Stimulated activated naive CD4-positive, alpha-beta T cell treated with Interleukin-2 at 50 U/mL for 16 hours (primary cell): ENCODE results near the gene MROH8.
A peak's percentile ranks its signal among the peaks of the same experiment; 100 is the strongest.
"Not testable (repeated sequence)": the region's sequence is repeated elsewhere in the genome, so short reads cannot be mapped to it uniquely, and the experiment has no call there.

ENCODE experiments used
- DNase-seq: peaks from one replicate; lab custom pipeline; 2025; lab: John Stamatoyannopoulos, UW

The MROH8 gene

DNA sequence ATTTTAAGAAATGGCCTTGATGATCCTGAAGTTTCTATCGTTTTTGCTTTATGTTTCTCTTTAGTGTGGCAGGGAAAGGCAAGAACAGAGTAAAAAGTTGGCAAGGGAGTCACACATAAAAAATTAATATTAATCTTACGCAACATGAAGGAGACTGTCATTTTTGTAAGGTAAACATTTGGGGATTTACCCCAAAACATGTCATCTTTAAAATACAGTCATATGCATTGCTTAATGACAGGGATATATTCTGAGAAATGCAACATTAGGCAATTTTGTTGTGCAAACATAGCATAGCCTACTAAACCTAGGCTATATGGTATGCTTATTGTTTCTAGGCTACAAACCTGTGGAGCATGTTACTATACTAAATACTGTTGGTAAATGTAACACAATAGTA is 88.9 kb downstream of the MROH8 start:
- DNase-seq, result no peak

DNA sequence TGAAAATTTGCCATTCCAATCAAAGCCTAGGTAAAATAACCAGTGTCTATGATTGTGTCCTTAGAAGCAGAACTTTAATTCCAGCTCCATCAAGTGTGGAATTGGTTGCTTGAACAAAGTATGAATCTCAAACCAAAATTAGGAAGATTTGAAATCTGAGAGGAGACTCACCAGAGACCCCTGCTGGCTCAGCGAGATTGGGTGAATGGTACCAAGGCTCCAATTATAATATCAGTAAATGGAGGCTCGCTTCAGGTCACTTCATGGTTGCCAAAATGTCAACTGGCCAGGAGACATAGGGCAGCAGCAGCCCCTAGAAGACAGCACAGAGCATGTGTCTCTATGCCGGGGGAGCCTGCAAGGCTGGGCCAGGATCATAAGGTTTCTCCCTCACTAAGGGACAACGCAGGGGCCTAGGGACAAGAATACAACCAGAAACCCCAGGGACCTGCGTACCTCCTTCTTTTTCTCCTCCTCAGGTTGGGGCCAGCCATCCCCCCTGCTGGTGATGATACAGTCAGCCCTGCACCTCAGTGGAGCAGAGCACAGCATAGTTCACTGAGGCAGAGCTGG is 97.5 kb downstream of the MROH8 start:
- DNase-seq, result peak; percentile 6

DNA sequence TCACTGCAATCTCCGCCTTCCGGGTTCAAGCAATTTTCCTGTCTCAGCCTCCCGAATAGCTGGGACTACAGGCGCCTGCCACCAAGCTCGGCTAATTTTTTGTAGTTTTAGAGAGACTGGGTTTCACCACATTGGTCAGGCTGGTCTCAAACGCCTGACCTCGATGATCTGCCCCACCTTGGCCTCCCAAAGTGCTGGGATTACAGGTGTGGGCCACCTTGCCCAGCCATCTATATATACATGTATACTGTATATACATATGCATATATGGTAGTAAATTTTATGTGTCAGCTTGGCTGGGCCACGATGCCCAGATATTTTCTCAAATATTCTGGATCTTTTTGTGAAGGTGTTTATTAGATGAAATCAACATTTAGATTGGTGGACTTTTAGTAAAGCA is 102.3 kb downstream of the MROH8 start:
- DNase-seq, result no peak

DNA sequence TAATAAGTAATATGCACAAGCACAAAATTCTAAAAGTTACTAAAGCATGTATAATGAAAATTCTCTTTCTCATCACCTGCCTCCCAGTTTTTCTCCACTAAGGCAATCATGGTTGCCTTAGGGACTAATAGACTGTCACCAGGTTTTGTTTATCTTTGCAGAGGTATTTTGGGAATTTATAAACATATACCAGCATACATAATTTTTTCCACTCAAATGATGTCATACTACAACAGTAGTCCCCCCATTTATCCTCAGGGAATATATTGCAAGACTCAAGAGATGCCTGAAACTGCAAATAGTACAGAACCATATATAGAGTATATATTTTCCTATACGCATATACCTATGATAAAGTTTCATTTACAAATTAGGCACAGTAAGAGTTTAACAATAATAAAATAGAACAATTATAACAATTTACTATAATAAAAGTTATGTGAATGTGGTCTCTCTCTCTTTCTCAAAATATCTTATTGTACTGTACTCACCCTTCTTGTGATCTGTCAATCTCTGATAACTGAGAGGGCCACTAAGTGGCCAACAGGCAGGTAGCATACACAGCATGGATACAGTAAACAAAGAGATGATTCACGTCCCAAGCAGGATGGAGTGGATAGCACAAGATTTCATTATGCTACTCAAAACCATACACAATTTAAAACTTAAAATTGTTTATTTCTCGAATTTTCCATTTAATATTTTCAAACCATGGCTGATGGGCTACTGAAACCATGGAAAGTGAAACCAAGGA is 103.2 kb downstream of the MROH8 start:
- no peak for DNase-seq

DNA sequence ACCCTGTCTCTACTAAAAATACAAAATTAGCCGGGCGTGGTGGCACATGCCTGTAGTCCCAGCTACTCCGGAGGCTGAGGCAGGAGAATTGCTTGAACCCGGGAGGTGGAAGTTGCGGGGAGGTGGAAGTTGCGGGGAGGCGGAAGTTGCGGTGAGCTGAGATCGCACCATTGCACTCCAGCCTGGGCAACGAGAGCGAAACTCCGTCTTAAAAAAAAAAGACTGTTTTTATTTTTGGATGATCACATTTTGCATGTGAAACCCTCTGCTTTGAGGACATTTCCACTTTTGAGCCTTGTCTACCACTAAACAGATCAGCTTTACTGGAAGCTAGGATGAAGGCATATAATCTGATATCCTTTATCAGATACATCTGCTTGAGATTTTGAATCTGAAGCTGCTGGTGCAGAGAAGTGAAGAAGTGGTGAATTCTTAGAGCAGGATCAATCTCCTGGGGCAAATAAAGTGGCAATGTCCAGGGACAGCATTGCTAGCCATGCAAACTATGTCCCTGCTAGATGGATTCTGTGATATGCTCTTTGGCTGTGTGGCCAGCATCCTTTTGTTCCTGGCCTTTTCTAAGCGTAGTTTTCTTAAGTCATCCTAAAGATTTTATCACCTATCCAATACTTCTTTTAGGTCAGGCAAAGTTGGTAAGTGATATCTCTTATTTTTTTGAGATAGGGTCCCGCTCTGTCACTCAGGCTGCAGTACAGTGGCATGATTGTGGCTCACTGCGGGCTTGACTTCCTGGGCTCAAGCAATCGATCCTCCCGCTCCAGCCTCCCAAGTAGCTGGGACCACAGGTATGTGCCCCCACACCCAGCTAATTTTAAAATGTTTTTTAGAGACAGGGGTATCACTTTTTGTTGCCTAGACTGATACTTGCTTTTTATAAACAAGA is 106.8 kb downstream of the MROH8 start:
- DNase-seq, result no peak

DNA sequence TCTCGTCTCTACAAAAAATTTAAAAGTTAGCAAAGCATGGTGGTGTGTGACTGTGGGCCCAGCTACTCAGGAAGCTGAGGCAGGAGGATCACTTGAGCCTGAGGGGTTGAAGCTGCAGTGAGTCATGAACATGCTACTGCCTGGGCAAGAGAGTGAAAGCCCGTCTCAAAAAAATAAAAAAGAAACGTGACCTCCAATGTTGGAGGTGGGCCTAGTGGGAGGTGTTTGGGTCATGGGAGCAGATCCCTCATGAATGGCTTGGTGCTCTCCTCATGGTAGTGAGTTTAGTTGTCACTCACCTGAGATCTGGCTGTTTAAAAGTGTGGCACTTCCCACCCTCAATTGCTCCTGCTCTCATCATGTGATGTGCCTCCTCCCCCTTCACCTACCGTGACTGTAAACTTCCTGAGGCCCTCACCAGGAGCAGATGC is 107.9 kb downstream of the MROH8 start:
- peak; percentile 19 for DNase-seq

DNA sequence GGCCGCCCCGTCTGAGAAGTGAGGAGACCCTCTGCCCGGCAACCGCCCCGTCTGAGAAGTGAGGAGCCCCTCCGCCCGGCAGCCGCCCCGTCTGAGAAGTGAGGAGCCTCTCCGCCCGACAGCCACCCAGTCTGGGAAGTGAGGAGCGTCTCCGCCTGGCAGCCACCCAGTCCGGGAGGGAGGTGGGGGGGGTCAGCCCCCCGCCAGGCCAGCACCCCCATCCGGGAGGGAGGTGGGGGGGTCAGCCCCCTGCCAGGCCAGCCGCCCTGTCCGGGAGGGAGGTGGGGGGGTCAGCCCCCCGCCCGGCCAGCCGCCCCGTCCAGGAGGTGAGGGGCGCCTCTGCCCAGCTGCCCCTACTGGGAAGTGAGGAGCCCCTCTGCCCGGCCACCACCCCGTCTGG is 109.8 kb downstream of the MROH8 start:
- DNase-seq, result not testable (repeated sequence)

DNA sequence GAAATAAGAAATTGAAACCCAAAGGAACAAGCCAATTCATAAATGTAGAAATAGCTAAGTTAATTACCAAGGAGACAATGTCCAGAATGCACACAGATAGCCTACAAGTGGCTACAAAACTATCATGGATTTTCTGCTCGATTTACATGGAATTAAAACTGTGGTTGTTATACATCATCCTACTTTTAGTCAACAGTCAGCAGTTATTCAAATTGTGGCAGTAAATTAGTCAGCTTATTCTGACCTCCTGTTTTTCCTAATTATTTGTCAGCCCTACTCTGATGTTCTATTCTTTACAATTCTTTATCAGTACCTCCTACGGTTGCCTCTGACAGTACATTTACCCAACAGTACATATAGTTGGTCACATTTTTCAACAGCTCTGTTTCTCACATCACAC is 113.2 kb downstream of the MROH8 start:
- no peak for DNase-seq

DNA sequence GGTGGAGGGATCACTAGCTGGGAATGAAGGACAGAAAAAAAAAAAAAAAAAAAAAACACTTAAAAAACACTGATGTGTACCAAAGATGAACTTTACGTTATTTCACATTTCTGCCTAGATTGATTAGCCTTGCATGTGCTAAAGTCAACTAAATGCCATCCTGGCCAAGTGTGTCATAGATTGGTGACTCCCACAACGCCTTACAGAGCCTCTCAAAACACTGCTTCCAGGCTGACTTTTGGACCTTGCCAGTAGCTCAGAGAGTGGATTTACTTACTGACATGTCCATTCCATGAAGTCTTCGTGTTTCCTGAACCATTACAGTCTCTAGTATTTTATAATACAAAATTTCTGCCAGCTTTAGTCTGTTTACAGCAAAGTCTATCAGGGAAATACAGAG is 124.1 kb downstream of the MROH8 start:
- DNase-seq, result no peak

DNA sequence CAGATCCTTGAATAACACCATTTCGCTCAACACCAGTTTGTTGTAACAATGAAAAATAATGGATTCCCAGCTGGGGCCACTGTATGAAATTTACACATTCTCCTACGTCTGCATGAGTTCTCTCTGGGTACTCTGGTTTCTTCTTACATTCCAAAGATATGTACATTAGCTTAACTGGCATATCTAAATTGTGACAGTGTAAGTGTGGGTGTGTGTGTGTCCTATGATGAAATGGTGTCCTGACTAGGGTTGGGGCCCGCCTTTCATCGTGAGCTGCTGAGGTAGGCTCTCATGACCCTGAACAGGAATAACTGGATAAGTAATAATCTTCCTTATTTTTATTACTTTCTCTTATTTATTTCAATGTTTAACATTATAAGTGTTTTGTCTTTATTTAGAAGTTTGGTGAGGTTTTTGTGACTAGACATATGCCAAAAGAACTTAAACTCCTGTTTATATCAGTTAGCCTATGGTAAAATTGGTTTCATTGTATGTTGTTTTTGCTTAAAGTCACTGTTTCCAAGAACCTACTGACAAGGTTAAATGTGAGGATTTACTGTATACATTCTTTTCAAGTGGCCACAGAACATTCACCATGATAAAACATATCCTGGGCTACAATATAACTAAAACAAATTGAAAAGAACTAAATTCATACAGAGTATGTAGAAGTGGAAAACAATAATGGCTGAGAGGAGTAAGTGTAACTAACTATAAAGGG is 126.0 kb downstream of the MROH8 start:
- DNase-seq, result no peak
